NOMO-1 treated with dmso at 0.1 percent for 144 hours (cell line): Measurements from ENCODE around the gene KRTAP6-3.

ENCODE experiments used
- DNase-seq: peaks from one replicate; lab custom pipeline; 2025; ENCODE audit not compliant: unreplicated experiment; lab: John Stamatoyannopoulos, UW

KRTAP6-3 gene

GRCh38 chr21:30592140-30592539 lies at the start of gene KRTAP6-3:
Gene KRTAP6-3 (plus strand): TSS chr21:30592440. CDS start chr21:30592446, 6 bp downstream.
- DNase-seq = no peak

- no peak for DNase-seq
Observed at GRCh38 chr21:30552782-30553181, 39.5 kb upstream of the KRTAP6-3 start.

GRCh38 chr21:30555095-30555494 lies 37.1 kb upstream of the KRTAP6-3 start:
- no peak for DNase-seq

- no peak for DNase-seq
Observed at GRCh38 chr21:30561264-30561895, 30.9 kb upstream of the KRTAP6-3 start, which contains the start of gene KRTAP19-7. Gene KRTAP19-7 (minus strand): TSS chr21:30561314. CDS start chr21:30561289, 25 bp downstream.

- no peak for DNase-seq
Observed at GRCh38 chr21:30561957-30562356, 30.3 kb upstream of the KRTAP6-3 start.

GRCh38 chr21:30563072-30563471 lies 29.2 kb upstream of the KRTAP6-3 start:
- no peak for DNase-seq

GRCh38 chr21:30563630-30564029 lies 28.6 kb upstream of the KRTAP6-3 start:
- DNase-seq = no peak

GRCh38 chr21:30567617-30568016 lies 24.6 kb upstream of the KRTAP6-3 start:
- DNase-seq = no peak

- DNase-seq = no peak
Observed at GRCh38 chr21:30577766-30578165, 14.5 kb upstream of the KRTAP6-3 start.

- no peak for DNase-seq
Observed at GRCh38 chr21:30579346-30579745, 12.9 kb upstream of the KRTAP6-3 start.

GRCh38 chr21:30580132-30580531 lies 12.1 kb upstream of the KRTAP6-3 start:
- DNase-seq = no peak

- DNase-seq = no peak
Observed at GRCh38 chr21:30582870-30583269, 9.4 kb upstream of the KRTAP6-3 start.

GRCh38 chr21:30590297-30590696 lies 1.9 kb upstream of the KRTAP6-3 start, which contains the start of gene KRTAP22-2:
Gene KRTAP22-2 (minus strand): TSS chr21:30590397.
- DNase-seq = no peak

GRCh38 chr21:30598802-30599201 lies 6.6 kb downstream of the KRTAP6-3 start, which contains the start of gene KRTAP6-2:
Gene KRTAP6-2 (minus strand): TSS chr21:30598902. CDS start chr21:30598874, 28 bp downstream.
- DNase-seq = no peak

- no peak for DNase-seq
Observed at GRCh38 chr21:30600787-30601186, 8.5 kb downstream of the KRTAP6-3 start, which contains the start of gene KRTAP22-1. Gene KRTAP22-1 (plus strand): TSS chr21:30601087.

- no peak for DNase-seq
Observed at GRCh38 chr21:30605968-30606367, 13.7 kb downstream of the KRTAP6-3 start.

GRCh38 chr21:30612132-30612531 lies 19.9 kb downstream of the KRTAP6-3 start:
- no peak for DNase-seq

GRCh38 chr21:30613836-30614235 lies 21.6 kb downstream of the KRTAP6-3 start, which contains the start of gene KRTAP6-1:
Gene KRTAP6-1 (minus strand): TSS chr21:30613930. CDS start chr21:30613904, 26 bp downstream.
- DNase-seq = no peak

GRCh38 chr21:30615199-30615598 lies 23.0 kb downstream of the KRTAP6-3 start:
- DNase-seq = no peak

GRCh38 chr21:30616125-30616524 lies 23.9 kb downstream of the KRTAP6-3 start, which contains the start of gene KRTAP20-1:
Gene KRTAP20-1 (plus strand): TSS chr21:30616425. CDS start chr21:30616455, 30 bp downstream.
- no peak for DNase-seq

GRCh38 chr21:30620080-30620479 lies 27.8 kb downstream of the KRTAP6-3 start:
- no peak for DNase-seq

- no peak for DNase-seq
Observed at GRCh38 chr21:30620522-30620921, 28.3 kb downstream of the KRTAP6-3 start, which contains the start of gene KRTAP20-4. Gene KRTAP20-4 (plus strand): TSS chr21:30620627.
